ENCODE data around the gene WDR36. TPM values are rescaled to one million over a fixed set of nuclear protein-coding genes. Genes with fewer than 3 reads are reported as not detected.
A peak's percentile ranks its signal among the peaks of the same experiment; 100 is the strongest.
"Not testable (repeated sequence)": the region's sequence is repeated elsewhere in the genome, so short reads cannot be mapped to it uniquely, and the experiment has no call there.

WDR36 gene
- total RNA-seq, 1 experiment from 2014 or later, result 53.2 TPM

GRCh38 chr5:111134864-111135263, 42.7 kb downstream of the WDR36 start:
- DNase-seq (ENCODE audit: low read depth), result no peak

- DNase-seq (ENCODE audit: low read depth), result no peak
These were observed 43.2 kb downstream of the WDR36 start for GRCh38 chr5:111135363-111135762.

- peak; percentile 85 for DNase-seq (ENCODE audit: low read depth)
These were observed 43.8 kb downstream of the WDR36 start for GRCh38 chr5:111135946-111136345.

GRCh38 chr5:111138096-111138495, 45.9 kb downstream of the WDR36 start:
- DNase-seq (ENCODE audit: low read depth), result no peak

- DNase-seq (ENCODE audit: low read depth), result not testable (repeated sequence)
These were observed 49.3 kb downstream of the WDR36 start for GRCh38 chr5:111141471-111141870.

GRCh38 chr5:111142932-111143331, 50.8 kb downstream of the WDR36 start:
- peak; percentile 10 for DNase-seq (ENCODE audit: low read depth)

GRCh38 chr5:111143910-111144309, 51.8 kb downstream of the WDR36 start:
- peak; percentile 81 for DNase-seq (ENCODE audit: low read depth)

- no peak for DNase-seq (ENCODE audit: low read depth)
These were observed 52.3 kb downstream of the WDR36 start for GRCh38 chr5:111144352-111144930.

GRCh38 chr5:111146053-111146452, 53.9 kb downstream of the WDR36 start:
- no peak for DNase-seq (ENCODE audit: low read depth)

- no peak for DNase-seq (ENCODE audit: low read depth)
These were observed 55.4 kb downstream of the WDR36 start for GRCh38 chr5:111147502-111147901.

GRCh38 chr5:111151998-111152397, 59.9 kb downstream of the WDR36 start:
- no peak for DNase-seq (ENCODE audit: low read depth)

- DNase-seq (ENCODE audit: low read depth), result no peak
These were observed 61.3 kb downstream of the WDR36 start for GRCh38 chr5:111153483-111153882.

- no peak for DNase-seq (ENCODE audit: low read depth)
These were observed 61.8 kb downstream of the WDR36 start for GRCh38 chr5:111153945-111154344.

GRCh38 chr5:111158105-111158744, 66.1 kb downstream of the WDR36 start:
- peak; percentile 61 for DNase-seq (ENCODE audit: low read depth)

GRCh38 chr5:111159845-111160244, 67.7 kb downstream of the WDR36 start:
- DNase-seq (ENCODE audit: low read depth), result no peak

- no peak for DNase-seq (ENCODE audit: low read depth)
These were observed 70.9 kb downstream of the WDR36 start for GRCh38 chr5:111163000-111163399.

- DNase-seq (ENCODE audit: low read depth), result no peak
These were observed 72.9 kb downstream of the WDR36 start for GRCh38 chr5:111165058-111165457.

GRCh38 chr5:111167551-111167950, 75.4 kb downstream of the WDR36 start:
- no peak for DNase-seq (ENCODE audit: low read depth)

- DNase-seq (ENCODE audit: low read depth), result no peak
These were observed 76.5 kb downstream of the WDR36 start for GRCh38 chr5:111168608-111169007.

GRCh38 chr5:111169269-111169668, 77.1 kb downstream of the WDR36 start:
- no peak for DNase-seq (ENCODE audit: low read depth)

- DNase-seq (ENCODE audit: low read depth), result no peak
These were observed 78.1 kb downstream of the WDR36 start for GRCh38 chr5:111170279-111170678.

- DNase-seq (ENCODE audit: low read depth), result peak; percentile 11
These were observed 80.4 kb downstream of the WDR36 start for GRCh38 chr5:111172504-111172903.

- DNase-seq (ENCODE audit: low read depth), result no peak
These were observed 81.3 kb downstream of the WDR36 start for GRCh38 chr5:111173476-111173875.
